Endodermal cell (in vitro differentiated cells): ENCODE data around the gene PDE7B. TPM values are rescaled to one million over a fixed set of nuclear protein-coding genes. Genes with fewer than 3 reads are reported as not detected.

Source experiments
- DNase-seq: peaks from one replicate; pipeline ENCODE4 v3.0.0-alpha.2; 2017
- H3K27ac ChIP-seq: 2 replicates; pipeline ENCODE4 v1.5.1; 2013; ENCODE audit warnings: mild to moderate bottlenecking, low read depth, low read length, moderate library complexity
- H3K27me3 ChIP-seq: 2 replicates; pipeline ENCODE4 v1.6.1; 2013; ENCODE audit warnings: mild to moderate bottlenecking, low read length, moderate library complexity; ENCODE audit not compliant: insufficient read depth, control insufficient read depth, poor library complexity, severe bottlenecking
- H3K36me3 ChIP-seq: 2 replicates; pipeline ENCODE4 v1.7.0; 2013; ENCODE audit warnings: mild to moderate bottlenecking, low read length, moderate library complexity; ENCODE audit not compliant: control insufficient read depth, insufficient read depth
- H3K4me1 ChIP-seq: one replicate; pipeline ENCODE4 v1.7.0; 2013; ENCODE audit warnings: low read length; ENCODE audit not compliant: control insufficient read depth, insufficient read depth
- H3K4me3 ChIP-seq: 2 replicates; pipeline ENCODE4 v1.5.1; 2013; ENCODE audit warnings: mild to moderate bottlenecking, low read length, moderate library complexity
- H3K9ac ChIP-seq: 2 replicates; pipeline ENCODE4 v1.6.1; 2013; ENCODE audit warnings: mild to moderate bottlenecking, low read length, moderate library complexity; ENCODE audit not compliant: poor library complexity, severe bottlenecking; ENCODE audit errors: extremely low read depth
- H3K9me3 ChIP-seq: 2 replicates; pipeline ENCODE4 v1.6.1; 2013; ENCODE audit warnings: mild to moderate bottlenecking, low read length, moderate library complexity; ENCODE audit not compliant: control insufficient read depth
- H3K27ac Mint-ChIP-seq: 2 replicates; pipeline ENCODE4 v1.8.0; 2020; ENCODE audit warnings: mixed read lengths
- H3K27me3 Mint-ChIP-seq: 2 replicates; pipeline ENCODE4 v1.8.0; 2021; ENCODE audit warnings: mild to moderate bottlenecking, mixed read lengths; ENCODE audit not compliant: insufficient read depth
- H3K36me3 Mint-ChIP-seq: 2 replicates; pipeline ENCODE4 v1.8.0; 2020; ENCODE audit warnings: low read depth, mixed read lengths
- H3K4me1 Mint-ChIP-seq: 2 replicates; pipeline ENCODE4 v1.8.0; 2020; ENCODE audit warnings: mixed read lengths
- H3K4me3 Mint-ChIP-seq: 2 replicates; pipeline ENCODE4 v1.8.0; 2020; ENCODE audit warnings: mild to moderate bottlenecking, moderate library complexity, mixed read lengths
- H3K9me3 Mint-ChIP-seq: 2 replicates; pipeline ENCODE4 v1.8.0; 2020; ENCODE audit warnings: mild to moderate bottlenecking, mixed read lengths
- WGBS, 2 experiments: methylation state at CpG; one replicate each; pipeline versions ENCODE4 v1.1.5 to v1.1.7; 2013; ENCODE audit warnings: missing lambda C conversion rate in 2 of 2, mixed read lengths in 1 of 2; ENCODE audit not compliant: insufficient coverage in 1 of 2, insufficient read length in 1 of 2; 5-methylcytosine and 5-hydroxymethylcytosine counted together
- total RNA-seq, 2 donors: library from RNA; stranded (reverse); fragmentation: NEBNext Ultra II Directional in 1 of 2; extraction: Animal tissue kit (Norgen Biotek cat#: 25700) in 1 of 2; gene quantifications; 2 replicates in 1 of 2; 3 replicates in 1 of 2; pipeline ENCODE4 v1.2.1, GENCODE V29; 2021
- TF ChIP-seq, protein P1 (sequence below): fragments of 200-600 bp; sonication (generic); conservative IDR thresholded peaks from 2 replicates; pipeline ENCODE4 v1.5.0; 2021; ENCODE audit warnings: antibody characterized with exemption, mild to moderate bottlenecking

PDE7B gene
- total RNA-seq, 2 donors from 2014 or later, result 0.26 TPM; not detected in 1

DNA sequence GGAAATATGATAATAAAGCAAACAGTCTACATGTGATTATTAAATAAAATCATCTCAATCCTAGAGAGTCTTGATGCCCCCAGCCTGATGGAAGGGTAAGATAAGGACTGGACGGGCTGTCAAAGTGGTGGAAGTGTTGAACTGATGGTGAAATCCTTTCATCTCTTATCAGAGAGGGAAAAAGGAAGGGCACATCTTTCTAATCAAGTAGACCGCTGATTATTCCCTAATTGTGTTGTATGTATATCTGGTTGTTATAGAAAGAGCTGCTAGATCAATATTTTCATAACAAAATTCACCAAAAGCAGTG lies 184.5 kb downstream of the PDE7B start:
- Mint-ChIP-seq H3K4me1 (peaks cover 6% of the 10 kb centered on the region), H3K4me3 (no peak overlapping the region), H3K9me3 (no peaks in the 10 kb centered on the region), H3K27ac (no peak overlapping the region), H3K36me3 (no peaks in the 10 kb centered on the region), H3K27me3 (no peaks in the 10 kb centered on the region)
- 80 to 93% methylated on average over 1 to 2 of the region's 2 CpGs for WGBS, 2 experiments
- H3K9ac ChIP-seq, result no peak overlapping the region
- H3K27ac ChIP-seq, result no peak overlapping the region
- TF ChIP-seq, protein P1, sequence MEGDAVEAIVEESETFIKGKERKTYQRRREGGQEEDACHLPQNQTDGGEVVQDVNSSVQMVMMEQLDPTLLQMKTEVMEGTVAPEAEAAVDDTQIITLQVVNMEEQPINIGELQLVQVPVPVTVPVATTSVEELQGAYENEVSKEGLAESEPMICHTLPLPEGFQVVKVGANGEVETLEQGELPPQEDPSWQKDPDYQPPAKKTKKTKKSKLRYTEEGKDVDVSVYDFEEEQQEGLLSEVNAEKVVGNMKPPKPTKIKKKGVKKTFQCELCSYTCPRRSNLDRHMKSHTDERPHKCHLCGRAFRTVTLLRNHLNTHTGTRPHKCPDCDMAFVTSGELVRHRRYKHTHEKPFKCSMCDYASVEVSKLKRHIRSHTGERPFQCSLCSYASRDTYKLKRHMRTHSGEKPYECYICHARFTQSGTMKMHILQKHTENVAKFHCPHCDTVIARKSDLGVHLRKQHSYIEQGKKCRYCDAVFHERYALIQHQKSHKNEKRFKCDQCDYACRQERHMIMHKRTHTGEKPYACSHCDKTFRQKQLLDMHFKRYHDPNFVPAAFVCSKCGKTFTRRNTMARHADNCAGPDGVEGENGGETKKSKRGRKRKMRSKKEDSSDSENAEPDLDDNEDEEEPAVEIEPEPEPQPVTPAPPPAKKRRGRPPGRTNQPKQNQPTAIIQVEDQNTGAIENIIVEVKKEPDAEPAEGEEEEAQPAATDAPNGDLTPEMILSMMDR, result no peak
- no peak overlapping the region for H3K4me3 ChIP-seq
- no peaks in the 10 kb centered on the region for H3K9me3 ChIP-seq
- H3K36me3 ChIP-seq, result no peaks in the 10 kb centered on the region
- no peak for DNase-seq
- peaks cover 5% of the 10 kb centered on the region for H3K4me1 ChIP-seq
- no peaks in the 10 kb centered on the region for H3K27me3 ChIP-seq

DNA sequence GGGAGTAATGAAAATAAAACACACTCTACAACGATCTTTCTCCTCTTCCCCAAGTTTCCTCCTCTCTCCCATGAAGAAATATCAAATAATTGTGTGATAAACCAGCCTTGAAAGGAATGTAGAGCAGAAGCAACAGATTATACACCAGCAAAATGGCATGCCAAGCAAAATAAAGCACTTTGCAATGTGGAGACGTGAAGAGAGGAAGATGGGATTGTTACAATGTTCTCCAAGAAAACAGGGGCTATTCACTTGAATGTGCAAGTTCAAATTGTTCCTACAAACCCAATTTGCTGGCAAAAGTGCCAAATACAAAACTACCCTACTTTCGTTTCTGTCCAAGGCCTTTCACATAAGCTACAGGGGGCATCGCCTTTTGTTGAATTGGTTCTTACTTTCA lies 185.1 kb downstream of the PDE7B start:
- TF ChIP-seq, protein P1, result no peak
- Histone ChIP-seq H3K27me3 (no peaks in the 10 kb centered on the region), H3K36me3 (no peaks in the 10 kb centered on the region), H3K9me3 (no peaks in the 10 kb centered on the region), H3K27ac (no peak overlapping the region), H3K4me1 (peaks cover 5% of the 10 kb centered on the region), H3K4me3 (no peak overlapping the region), H3K9ac (no peak overlapping the region)
- Mint-ChIP-seq H3K4me3 (no peak overlapping the region), H3K27me3 (no peaks in the 10 kb centered on the region), H3K27ac (no peak overlapping the region), H3K4me1 (peaks cover 6% of the 10 kb centered on the region), H3K36me3 (no peaks in the 10 kb centered on the region), H3K9me3 (no peaks in the 10 kb centered on the region)
- DNase-seq, result no peak
- WGBS, 2 experiments, result 87 to 91% methylated on average over 3 of the region's 4 CpGs

DNA sequence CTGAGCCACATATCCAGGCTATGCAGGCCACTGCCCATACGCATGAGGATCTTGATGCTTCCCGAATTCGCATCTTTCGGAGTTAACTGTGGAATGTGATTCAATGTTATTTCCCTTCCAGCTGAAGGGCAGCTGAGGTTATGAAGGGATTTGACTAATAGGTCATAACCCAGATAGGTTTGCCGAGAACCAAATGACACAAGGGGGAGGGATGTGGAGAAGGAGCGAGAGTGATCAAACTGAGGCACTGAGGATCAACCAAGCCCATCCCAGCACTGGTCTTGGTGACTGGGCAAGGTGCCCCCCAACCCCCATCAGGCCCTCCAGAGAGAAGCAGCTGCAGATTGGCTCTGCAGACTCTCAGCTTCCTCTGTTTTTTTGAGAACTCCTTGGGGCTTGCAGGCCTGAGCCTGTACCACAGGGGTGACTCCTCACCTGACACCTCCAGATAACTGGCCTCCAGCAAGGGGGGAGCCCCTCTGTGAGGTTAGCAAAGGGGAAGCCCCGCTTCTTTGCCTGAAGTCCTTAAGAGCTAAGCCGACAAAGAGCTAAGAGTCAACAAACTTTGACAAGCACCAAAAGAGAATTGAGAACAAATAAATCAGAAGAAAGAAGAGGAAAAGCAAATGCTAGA lies 185.9 kb downstream of the PDE7B start:
- Mint-ChIP-seq H3K27ac (peak overlapping the region; percentile 10), H3K4me1 (peaks cover 6% of the 10 kb centered on the region)

More for the DNA sequence above, 185.9 kb downstream of the PDE7B start:
- H3K4me1 ChIP-seq, result peaks cover 5% of the 10 kb centered on the region
- H3K36me3 ChIP-seq, result no peaks in the 10 kb centered on the region
- H3K27ac ChIP-seq, result no peak overlapping the region
- H3K9me3 ChIP-seq, result no peaks in the 10 kb centered on the region
- WGBS, 2 experiments, result 89% methylated on average over 6 to 8 of the region's 8 CpGs
- no peak overlapping the region for H3K9ac ChIP-seq
- Mint-ChIP-seq H3K36me3 (no peaks in the 10 kb centered on the region), H3K27me3 (no peaks in the 10 kb centered on the region), H3K4me3 (no peak overlapping the region), H3K9me3 (no peaks in the 10 kb centered on the region)
- no peak for DNase-seq
- no peak overlapping the region for H3K4me3 ChIP-seq
- H3K27me3 ChIP-seq, result no peaks in the 10 kb centered on the region
- TF ChIP-seq, protein P1, result no peak
